ENCODE measurements around the gene POLR1F. TPM values are rescaled to one million over a fixed set of nuclear protein-coding genes. Genes with fewer than 3 reads are reported as not detected.

Gene POLR1F
- total RNA-seq, 1 donor from 2014 or later: 20.5 TPM

DNA sequence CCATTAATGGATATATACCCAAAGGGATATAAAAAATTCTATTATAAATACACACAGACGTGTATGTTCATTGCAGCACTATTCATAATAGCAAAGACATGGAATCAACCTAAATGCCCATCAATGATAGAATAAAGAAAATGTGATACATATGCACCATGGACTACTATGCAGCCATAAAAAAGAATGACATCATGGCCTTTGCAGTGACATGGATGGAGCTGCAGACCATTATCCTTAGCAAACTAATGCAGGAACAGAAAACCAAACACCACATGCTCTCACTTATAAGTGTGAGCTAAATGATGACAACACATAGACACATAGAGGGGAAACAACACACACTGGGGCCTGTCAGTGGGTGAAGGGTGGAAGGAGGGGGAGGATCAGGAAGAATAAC, 33.0 kb downstream of the POLR1F start:
- DNase-seq (ENCODE audit: low spot score): no peak

DNA sequence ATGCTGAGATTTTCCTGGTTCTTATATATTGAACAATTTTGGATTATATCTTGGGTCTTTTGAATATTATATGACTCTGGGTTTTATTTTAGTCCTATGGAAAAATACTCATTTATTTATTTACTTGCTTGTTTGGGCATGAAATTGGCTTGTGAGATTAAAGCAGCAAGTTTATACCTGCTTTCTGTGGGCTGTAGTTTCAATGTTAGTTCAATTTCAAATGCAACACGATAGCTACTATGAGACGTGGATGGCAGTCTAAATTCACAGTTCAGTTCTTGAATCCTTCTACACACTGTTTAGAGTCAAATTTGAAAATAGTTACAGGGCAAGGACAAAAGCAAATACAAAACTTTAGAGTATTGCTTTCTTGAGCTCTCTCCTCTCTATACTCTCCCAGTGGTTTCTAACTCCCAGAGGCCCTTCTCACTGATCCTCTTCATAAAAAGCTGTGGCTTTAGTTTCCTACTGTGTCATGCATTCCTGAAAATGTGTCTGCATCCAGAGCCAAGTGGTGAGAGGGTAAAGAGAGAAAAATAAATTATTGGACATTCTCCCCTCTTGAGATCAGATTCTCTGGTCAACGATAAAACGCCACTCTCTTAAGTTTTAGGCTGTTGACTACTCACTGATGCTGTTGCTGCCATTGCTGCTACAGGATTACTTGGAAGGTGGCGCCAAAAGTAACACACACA, 34.4 kb downstream of the POLR1F start:
- no peak for DNase-seq (ENCODE audit: low spot score)

DNA sequence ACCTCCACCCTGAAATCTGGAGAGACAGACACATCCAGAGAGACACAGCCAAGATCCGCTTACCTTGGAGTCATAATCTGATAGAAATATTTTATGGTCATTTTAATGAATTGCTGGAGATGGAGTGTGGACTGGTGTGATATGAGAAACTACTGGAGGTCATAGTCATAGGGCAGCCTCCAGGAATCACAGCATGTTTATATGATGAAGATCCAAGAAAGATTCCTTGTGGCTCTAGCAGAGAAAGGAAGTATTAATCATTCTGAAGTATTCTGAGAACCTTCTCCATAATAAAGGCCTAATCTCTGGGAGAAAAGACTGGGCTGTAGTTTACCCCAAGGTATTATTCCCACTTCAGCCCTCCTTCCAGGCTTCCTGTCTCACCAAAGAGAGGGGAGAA, 38.0 kb downstream of the POLR1F start:
- DNase-seq (ENCODE audit: low spot score): no peak

DNA sequence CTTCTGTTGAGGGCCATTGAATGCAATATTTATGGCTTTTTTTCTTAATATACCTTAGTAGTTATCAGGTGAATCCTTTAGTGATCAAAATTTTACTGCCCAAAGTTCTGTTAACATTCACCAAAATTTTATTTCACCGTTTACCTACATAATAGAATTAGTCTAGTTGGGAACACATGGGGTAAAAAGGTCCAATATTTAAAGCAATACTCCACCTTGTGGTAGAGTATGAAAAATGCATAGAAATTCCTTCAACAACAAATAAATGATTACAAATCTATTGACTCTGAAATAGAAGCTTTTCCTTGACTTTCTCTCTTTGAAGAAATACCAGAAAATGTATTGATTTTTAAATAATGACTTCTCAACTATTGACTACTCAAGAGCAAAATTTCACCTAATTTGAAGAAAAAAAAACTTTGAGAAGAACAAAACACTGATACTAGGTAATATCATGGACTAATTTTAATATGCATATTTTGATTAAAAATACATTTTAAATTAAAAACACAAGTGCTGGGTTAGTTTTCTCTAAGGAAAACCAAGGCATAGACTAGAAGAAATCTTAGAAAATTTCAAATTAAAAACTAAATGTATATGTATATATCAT, 43.3 kb downstream of the POLR1F start:
- no peak for DNase-seq (ENCODE audit: low spot score)

DNA sequence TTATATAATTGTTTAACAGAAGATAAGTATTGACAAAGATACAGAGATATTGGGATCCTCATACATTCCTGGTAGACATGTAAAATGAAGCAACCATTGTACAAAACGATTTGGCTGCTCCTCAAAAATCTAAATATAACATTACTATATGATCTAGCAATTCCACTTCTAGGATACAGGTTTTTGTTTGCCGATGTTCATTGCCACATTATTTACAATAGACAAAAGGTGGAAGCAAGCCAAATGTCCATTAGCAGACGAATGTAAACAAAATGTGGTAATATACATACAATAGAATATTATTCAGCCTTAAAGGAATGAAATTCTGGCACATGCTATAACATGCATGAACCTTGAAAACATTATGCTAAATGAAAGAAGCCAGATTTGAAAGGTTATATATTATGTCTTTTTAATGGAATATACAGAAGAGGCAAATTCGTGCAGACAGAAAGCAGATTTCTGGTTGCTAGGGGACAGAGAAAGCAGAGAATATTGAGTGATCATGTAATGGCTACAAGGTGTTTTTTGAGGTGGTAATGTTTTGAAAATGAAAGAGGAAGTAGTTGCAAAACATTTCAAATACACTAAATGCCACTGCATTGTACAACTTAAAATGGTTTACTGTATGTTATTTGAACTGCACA, 44.9 kb downstream of the POLR1F start:
- DNase-seq (ENCODE audit: low spot score): no peak

DNA sequence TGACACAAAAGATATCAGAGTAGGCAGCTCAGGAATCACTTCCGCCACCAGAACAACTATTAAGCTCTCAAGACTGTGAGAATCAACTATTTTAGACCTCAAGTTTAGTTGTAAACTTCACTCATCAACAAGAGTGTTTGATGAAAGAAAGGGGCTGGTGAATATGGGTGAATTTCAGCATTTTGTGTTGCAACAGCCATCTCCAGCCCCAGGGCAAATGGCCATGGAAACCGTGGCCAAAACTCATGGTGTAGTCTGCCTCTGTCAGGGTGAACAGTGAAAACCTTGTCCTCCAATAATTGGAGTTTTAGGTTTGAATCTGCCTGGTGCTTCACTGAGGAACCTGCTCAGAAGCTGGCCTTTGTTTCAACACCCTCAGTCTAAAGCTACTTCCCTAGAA, 60.0 kb downstream of the POLR1F start:
- no peak for DNase-seq (ENCODE audit: low spot score)

Other genes with a start within 250 kb of the POLR1F start
- gene TMEM196, start 64.6 kb upstream of the POLR1F start, total RNA-seq: 0.31 TPM

All from ureter (tissue), 1 donor.